GM21526 (cell line): Measurements from ENCODE around the gene GRIP2.

Source experiments
- ATAC-seq: cut with Tn5 transposase; IDR thresholded peaks from one replicate; pipeline ENCODE4 v1.9.1; 2021; ENCODE audit warnings: moderate library complexity; ENCODE audit not compliant: unreplicated experiment, low FRiP score

Gene GRIP2

DNA sequence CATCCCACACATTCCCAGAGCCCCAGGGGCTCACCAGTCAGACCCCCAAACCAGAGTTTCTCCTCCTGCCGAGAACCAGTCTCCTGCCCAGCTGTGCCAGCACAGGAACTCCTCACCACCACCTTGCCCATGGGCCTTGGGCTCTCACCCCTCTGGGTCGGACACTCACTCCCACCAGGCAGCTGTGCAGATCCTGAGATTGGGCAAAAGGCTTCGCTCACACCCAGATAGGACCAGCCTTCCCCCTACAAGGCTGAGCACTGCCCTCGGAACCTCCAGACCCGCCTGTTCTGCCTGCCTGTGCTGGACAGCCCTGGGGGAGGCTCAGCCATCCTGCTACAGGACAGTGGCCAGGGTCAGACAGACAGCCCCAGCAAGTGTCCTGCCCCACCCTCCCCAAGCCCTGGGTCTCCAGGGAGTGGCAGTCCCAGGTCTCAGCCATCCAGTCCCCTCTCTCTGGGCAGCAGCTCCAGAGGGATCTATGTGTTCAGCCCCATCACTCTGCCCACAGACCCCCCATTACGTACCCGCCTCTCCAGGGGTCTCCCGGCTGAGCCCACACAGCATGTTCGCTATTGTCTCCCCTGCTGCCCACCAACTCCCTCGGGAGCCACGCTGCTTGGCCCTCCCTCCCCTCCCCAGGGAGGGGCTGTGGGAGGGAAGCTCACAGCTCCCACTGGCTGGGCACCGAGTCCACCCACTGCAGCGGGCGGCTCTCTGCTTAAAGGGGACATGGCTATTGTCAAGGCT is at the start of gene GRIP2:
Gene GRIP2, minus strand, starts transcription at position 601 of the 750 bp plus-strand sequence. Its CDS starts 34 bp downstream, at position 567.
- no peak for ATAC-seq

DNA sequence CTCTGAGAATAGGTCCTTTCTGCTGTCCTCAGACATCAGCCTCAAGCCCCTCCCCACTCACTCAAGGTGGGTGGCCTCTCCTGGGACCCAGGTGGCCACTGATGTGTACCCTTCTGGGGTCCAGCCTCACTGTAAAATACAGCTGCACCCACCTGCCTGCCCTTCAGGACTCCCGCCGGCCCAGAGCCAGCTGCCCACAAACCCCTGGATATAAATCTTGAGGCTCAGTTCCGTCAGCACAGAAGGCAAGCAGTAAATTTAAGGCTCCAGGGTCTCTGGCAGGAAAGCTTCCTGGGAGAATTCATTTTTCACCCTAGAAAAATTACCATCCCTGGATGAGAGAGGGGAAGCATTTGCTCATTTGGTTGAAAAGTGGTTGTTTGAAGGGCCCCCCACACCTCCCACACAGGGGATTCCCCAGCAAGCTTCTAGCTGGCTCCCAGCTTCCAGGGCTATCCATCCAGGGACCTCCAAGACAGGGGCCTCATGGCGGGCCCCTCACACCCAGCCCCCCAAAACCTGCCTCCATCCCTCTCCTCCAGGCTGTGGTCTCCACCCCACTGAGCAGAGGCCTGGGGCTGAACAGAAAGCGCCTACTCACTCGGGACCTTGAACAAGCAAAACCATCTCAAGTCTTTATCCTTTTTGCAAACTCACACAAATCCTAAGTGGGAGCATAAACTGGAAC is 48.4 kb upstream of the GRIP2 start:
- ATAC-seq, result no peak

- no peak for ATAC-seq
Observed at GRCh38 chr3:14587740-14588360, 47.7 kb upstream of the GRIP2 start.

DNA sequence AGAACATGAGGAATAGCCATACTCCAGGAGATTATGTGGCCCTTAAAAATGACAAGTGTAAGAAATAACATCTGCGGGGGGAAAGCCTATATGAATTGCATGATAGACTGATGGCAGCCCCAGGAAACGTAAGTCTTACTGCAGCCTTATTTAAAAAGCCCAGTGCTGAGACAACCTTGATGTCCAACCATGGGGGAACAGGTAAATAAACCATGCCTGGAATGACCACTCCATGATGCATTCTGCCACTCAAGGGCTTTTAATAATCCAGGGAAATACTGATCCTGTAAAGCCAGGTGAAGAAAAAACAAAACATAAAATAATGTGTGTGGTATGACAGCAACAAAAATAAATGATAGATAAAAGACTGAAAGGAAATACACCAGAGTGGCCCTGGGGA is 46.5 kb upstream of the GRIP2 start:
- no peak for ATAC-seq

- no peak for ATAC-seq
Observed at GRCh38 chr3:14583548-14584091, 43.5 kb upstream of the GRIP2 start.

DNA sequence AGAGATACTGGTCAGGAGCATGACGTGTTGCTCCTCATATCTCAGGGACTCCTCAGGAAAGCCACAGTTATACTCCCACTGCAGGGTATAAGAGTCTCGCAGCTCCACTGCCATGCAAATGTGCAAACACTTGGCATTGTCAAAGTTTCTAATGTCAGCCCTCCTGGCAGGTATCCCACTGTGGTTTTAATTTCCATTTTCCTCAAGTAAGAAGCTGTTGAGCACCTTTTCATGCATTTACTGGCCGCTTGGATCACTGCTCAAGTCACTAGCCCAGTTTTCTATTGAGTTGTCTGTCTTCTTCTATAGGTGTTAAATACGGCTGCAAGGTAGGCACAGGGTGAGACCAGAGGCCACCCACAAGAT is 41.9 kb upstream of the GRIP2 start:
- ATAC-seq, result no peak

- no peak for ATAC-seq
Observed at GRCh38 chr3:14581334-14582044, 41.3 kb upstream of the GRIP2 start.

- ATAC-seq, result no peak
Observed at GRCh38 chr3:14577897-14578296, 37.8 kb upstream of the GRIP2 start.

GRCh38 chr3:14576163-14576562 is 36.0 kb upstream of the GRIP2 start:
- ATAC-seq, result no peak

GRCh38 chr3:14574183-14574582 is 34.0 kb upstream of the GRIP2 start:
- ATAC-seq, result no peak

DNA sequence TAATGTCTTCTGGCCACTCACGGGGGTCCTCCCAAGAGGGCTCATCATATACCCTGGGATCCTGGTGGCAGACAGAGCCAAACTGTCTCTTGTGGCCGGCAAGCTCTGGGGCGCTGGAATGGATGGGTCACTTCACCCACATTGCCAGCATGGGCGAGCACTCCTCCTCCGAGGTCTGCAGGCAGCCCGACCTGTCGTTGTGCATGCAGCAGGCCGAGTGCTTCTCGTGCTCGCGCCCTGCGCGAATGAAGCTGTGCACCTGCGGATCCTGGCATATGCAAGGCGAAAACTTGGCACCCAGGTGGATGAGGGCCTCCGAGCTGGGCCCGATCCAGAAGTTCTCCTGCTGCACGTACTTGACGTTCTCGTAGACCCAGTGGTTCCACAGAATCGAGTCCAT is 33.6 kb upstream of the GRIP2 start:
- no peak for ATAC-seq

DNA sequence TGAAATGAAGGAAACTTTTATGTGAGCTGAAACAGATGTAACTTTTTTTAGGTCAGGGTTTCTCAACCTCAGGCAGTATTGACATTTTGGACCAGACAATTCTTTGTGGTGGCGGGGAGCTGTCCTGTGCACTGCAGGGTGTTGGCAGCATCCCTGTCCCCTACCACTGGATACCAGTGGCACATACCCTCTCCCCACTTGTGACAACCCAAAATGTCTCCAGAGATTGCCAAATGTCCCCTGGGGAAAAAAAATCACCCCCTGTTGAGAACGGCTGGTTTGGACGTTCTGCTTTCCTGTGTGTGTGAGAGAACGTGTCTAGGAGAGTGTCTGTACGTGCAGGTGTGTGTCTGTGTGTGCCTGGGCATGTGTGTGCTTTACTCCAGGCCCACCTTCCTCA is 30.7 kb upstream of the GRIP2 start:
- no peak for ATAC-seq

DNA sequence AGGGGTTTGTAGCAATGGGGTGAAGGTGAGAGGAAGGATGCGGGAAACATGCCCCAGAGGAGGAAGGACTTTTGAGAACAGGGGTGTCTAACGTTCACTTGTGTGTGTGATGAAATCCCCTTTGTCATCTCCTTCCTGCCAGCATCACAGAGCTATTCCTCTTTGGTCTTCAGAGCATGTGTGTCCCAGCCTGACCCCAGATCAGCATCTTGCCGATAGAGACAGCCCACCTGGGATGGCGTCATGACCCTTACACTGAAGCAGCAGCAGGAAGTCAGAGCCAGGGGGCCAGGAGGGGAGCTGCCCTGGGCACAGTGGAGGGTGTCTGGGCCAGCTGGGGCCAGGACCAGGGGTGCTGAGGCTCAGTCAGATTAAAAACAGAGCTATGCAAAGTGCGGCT is 29.9 kb upstream of the GRIP2 start:
- no peak for ATAC-seq

- no peak for ATAC-seq
Observed at GRCh38 chr3:14569474-14570000, 29.4 kb upstream of the GRIP2 start.

DNA sequence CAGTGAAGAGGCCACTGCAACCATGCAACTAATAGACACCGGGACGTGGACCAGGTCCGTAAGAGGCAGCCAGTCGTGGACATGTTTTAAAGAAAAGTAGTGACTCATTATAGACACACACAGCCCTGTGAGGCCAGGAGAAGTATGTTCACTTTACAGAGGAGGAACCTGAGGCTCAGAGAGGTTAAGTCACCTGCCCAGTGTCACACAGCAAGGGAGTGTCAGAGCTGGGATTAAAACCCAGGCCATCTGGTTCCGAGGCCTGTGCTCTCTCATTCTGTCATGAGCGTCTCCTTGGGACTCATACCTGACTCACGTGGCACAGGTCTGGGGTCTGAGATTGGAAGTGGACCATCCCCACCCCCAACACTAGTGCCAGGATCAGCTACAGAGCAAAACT is 28.1 kb upstream of the GRIP2 start:
- no peak for ATAC-seq

DNA sequence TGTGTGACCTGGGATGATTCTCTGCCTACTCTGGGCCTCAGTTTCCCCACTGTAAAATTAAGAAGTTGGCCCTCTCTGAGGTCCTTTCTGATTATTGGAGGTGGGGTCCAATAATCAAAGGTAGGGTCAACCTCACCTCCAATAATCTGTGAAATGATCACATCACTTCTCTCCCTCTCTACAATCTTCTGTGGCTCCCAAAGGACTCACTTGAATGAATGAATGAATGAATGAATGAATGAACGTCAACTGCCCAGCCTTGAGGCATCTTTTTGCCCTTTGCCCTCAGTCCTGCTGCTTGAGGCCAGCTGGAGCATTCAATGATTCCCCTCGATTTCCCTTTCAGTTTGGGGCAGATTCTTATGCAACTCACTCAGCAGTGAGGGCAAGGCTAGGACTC is 26.7 kb upstream of the GRIP2 start:
- ATAC-seq, result no peak

DNA sequence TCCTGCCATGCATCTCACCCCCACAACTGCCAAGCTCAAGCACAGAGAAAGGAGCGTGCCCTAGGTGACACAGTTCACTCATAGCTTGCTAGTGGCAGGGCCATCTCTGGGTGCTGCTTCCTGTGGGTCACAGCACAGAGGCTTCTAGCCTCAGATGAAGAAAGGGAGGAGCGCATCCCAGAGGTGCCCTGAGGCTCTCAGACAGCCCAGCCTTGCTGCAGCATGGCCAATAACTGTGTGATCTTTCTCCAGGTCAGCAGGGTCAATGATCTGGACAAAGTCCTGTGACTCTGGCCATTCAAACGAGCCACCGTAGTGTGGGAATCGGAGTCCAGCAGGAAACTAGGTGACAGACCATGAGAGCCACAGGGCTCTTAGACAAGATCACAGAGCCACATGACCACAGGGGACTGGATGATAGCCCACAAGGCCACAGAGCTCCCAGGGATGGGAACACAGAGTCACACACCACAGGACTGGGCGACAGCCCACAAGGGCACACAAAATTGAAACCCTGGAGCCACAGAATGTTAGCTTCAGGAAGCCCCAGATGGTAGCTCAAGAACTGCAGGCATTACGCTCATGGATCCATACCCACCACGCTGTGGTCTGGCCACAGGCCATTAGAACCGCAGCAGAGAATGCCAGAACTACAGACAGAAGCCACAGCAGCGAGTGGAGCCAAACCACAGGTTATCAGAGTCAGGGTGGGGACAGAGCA is 25.9 kb upstream of the GRIP2 start:
- ATAC-seq, result no peak

DNA sequence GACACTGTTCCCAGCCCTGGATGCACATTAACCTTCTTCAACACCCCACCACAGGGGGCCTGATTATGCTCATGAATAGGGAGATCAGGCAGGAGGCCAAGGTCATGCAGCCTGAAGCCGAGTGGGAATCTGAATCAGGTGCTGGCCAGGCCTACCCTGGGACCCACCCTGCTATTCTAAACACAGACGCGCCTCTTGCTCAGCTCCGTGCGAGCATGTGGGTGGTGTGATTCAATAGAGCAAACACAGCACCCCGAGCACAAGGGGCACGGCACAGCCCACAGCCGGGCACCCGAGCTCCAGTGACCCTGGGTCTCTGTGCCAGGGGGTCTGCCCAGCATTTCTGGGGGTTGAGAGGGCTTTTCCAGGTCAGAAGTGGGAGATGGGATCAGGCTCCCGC is 24.6 kb upstream of the GRIP2 start:
- ATAC-seq, result no peak

- no peak for ATAC-seq
Observed at GRCh38 chr3:14563946-14564539, 23.9 kb upstream of the GRIP2 start.
